ENCODE results near the gene NDNF.
A peak's percentile ranks its signal among the peaks of the same experiment; 100 is the strongest.

NDNF gene

GRCh38 chr4:121070696-121071639 lies 1.4 kb downstream of the NDNF start:
- no peak for DNase-seq (ENCODE audit: low read depth)

GRCh38 chr4:121070274-121070673 lies 2.1 kb downstream of the NDNF start:
- no peak for DNase-seq (ENCODE audit: low read depth)

GRCh38 chr4:121069430-121069829 lies 2.9 kb downstream of the NDNF start:
- no peak for DNase-seq (ENCODE audit: low read depth)

- no peak for DNase-seq (ENCODE audit: low read depth)
Observed at GRCh38 chr4:121064482-121064881, 7.9 kb downstream of the NDNF start.

- DNase-seq (ENCODE audit: low read depth), result no peak
Observed at GRCh38 chr4:121062521-121062920, 9.8 kb downstream of the NDNF start.

GRCh38 chr4:121061861-121062260 lies 10.5 kb downstream of the NDNF start:
- DNase-seq (ENCODE audit: low read depth), result no peak

GRCh38 chr4:121061215-121061614 lies 11.1 kb downstream of the NDNF start:
- DNase-seq (ENCODE audit: low read depth), result no peak

GRCh38 chr4:121057466-121057922 lies 14.8 kb downstream of the NDNF start:
- no peak for DNase-seq (ENCODE audit: low read depth)

GRCh38 chr4:121056066-121056465 lies 16.3 kb downstream of the NDNF start:
- no peak for DNase-seq (ENCODE audit: low read depth)

GRCh38 chr4:121054373-121054772 lies 18.0 kb downstream of the NDNF start:
- no peak for DNase-seq (ENCODE audit: low read depth)

GRCh38 chr4:121053601-121054143 lies 18.7 kb downstream of the NDNF start:
- DNase-seq (ENCODE audit: low read depth), result peak; percentile 27

- DNase-seq (ENCODE audit: low read depth), result no peak
Observed at GRCh38 chr4:121050300-121050699, 22.0 kb downstream of the NDNF start.

- DNase-seq (ENCODE audit: low read depth), result no peak
Observed at GRCh38 chr4:121049072-121049599, 23.2 kb downstream of the NDNF start.

- DNase-seq (ENCODE audit: low read depth), result no peak
Observed at GRCh38 chr4:121048165-121048564, 24.2 kb downstream of the NDNF start.

GRCh38 chr4:121041307-121042090 lies 30.8 kb downstream of the NDNF start:
- no peak for DNase-seq (ENCODE audit: low read depth)

- DNase-seq (ENCODE audit: low read depth), result no peak
Observed at GRCh38 chr4:121034017-121034416, 38.3 kb downstream of the NDNF start.

GRCh38 chr4:121030711-121031110 lies 41.6 kb downstream of the NDNF start:
- no peak for DNase-seq (ENCODE audit: low read depth)

- DNase-seq (ENCODE audit: low read depth), result no peak
Observed at GRCh38 chr4:121030131-121030530, 42.2 kb downstream of the NDNF start.

- no peak for DNase-seq (ENCODE audit: low read depth)
Observed at GRCh38 chr4:121026034-121026433, 46.3 kb downstream of the NDNF start.

- no peak for DNase-seq (ENCODE audit: low read depth)
Observed at GRCh38 chr4:121025540-121025939, 46.8 kb downstream of the NDNF start.

GRCh38 chr4:121018543-121018942 lies 53.8 kb downstream of the NDNF start:
- DNase-seq (ENCODE audit: low read depth), result no peak

GRCh38 chr4:121016611-121017010 lies 55.7 kb downstream of the NDNF start:
- no peak for DNase-seq (ENCODE audit: low read depth)

Measured in HS-27A (cell line).